SK-N-SH (cell line): Measurements from ENCODE around the gene BRINP2. TPM values are rescaled to one million over a fixed set of nuclear protein-coding genes. Genes with fewer than 3 reads are reported as not detected.

Experiments used
- CTCF ChIA-PET: fragments of 300-600, 350-600 bp; formaldehyde crosslinking; extraction: SDS; loops from one replicate; lab custom pipeline; 2021; lab: Yijun Ruan, JAX
- POLR2A ChIA-PET: fragments of 350-600 bp; sonication (Branson Sonifier 250); formaldehyde crosslinking; extraction: SDS; loops from one replicate; lab custom pipeline; 2020; ENCODE audit warnings: antibody characterized with exemption, inconsistent platforms; lab: Yijun Ruan, JAX
- DNase-seq: peaks from one replicate; pipeline ENCODE4 v3.0.0; 2012
- H2AFZ ChIP-seq: fragments of 200-600 bp; sonication (generic); 2 replicates; pipeline ENCODE4 v1.8.1; 2016; ENCODE audit warnings: antibody characterized with exemption, mild to moderate bottlenecking, low read depth
- H3F3A ChIP-seq: fragments of 200-600 bp; sonication (generic); replicated peaks from 2 replicates; pipeline ENCODE3; 2016; ENCODE audit warnings: antibody characterized with exemption, mild to moderate bottlenecking; ENCODE audit not compliant: insufficient read depth
- H3K27ac ChIP-seq, 2 experiments: fragments of 200-500 bp in 1 of 2; fragments of 200-600 bp in 1 of 2; sonication (Bioruptor generic) in 1 of 2; sonication (generic), shearing (Covaris generic) in 1 of 2; 2 replicates each; pipeline versions ENCODE4 v1.5.1 to v1.6.1; 2014 to 2016; ENCODE audit warnings: low read depth in 2 of 2, inconsistent platforms in 1 of 2, low read length in 1 of 2, mild to moderate bottlenecking in 1 of 2, mixed read lengths in 1 of 2
- H3K27me3 ChIP-seq: fragments of 200-600 bp; sonication (generic), shearing (Covaris generic); 2 replicates; pipeline ENCODE4 v1.6.1; 2016; ENCODE audit warnings: mixed run types; ENCODE audit not compliant: insufficient read depth
- H3K36me3 ChIP-seq, 2 experiments: fragments of 200-500 bp in 1 of 2; fragments of 200-600 bp in 1 of 2; sonication (Bioruptor generic) in 1 of 2; sonication (generic) in 1 of 2; replicated peaks in 1 of 2; 2 replicates each; pipeline versions ENCODE3 to v1.5.1; 2014 to 2016; ENCODE audit warnings: low read length in 1 of 2, mild to moderate bottlenecking in 1 of 2; ENCODE audit not compliant: insufficient read depth in 2 of 2, control insufficient read depth in 1 of 2
- H3K4me1 ChIP-seq, 2 experiments: fragments of 200-500 bp in 1 of 2; fragments of 200-600 bp in 1 of 2; sonication (Bioruptor generic) in 1 of 2; sonication (generic), shearing (Covaris generic) in 1 of 2; 2 replicates each; pipeline versions ENCODE4 v1.5.1 to v1.6.1; 2014 to 2016; ENCODE audit warnings: low read depth in 1 of 2, low read length in 1 of 2, mixed run types in 1 of 2; ENCODE audit not compliant: insufficient read depth in 2 of 2, control insufficient read depth in 1 of 2
- H3K4me2 ChIP-seq: fragments of 200-600 bp; sonication (generic), shearing (Covaris generic); 2 replicates; pipeline ENCODE4 v1.6.1; 2017; ENCODE audit warnings: mixed run types
- H3K4me3 ChIP-seq, 2 experiments: fragments of 200-500 bp in 1 of 2; fragments of 200-600 bp in 1 of 2; sonication (Bioruptor generic) in 1 of 2; sonication (generic), shearing (Covaris generic) in 1 of 2; 2 replicates each; pipeline versions ENCODE4 v1.5.1 to v1.8.1; 2014 to 2016; ENCODE audit warnings: low read depth in 2 of 2, inconsistent platforms in 1 of 2, low read length in 1 of 2, mild to moderate bottlenecking in 1 of 2, mixed read lengths in 1 of 2, moderate library complexity in 1 of 2
- H3K79me2 ChIP-seq: fragments of 200-600 bp; sonication (generic); 2 replicates; pipeline ENCODE4 v1.8.1; 2017; ENCODE audit warnings: mild to moderate bottlenecking; ENCODE audit not compliant: insufficient read depth
- H3K9ac ChIP-seq: fragments of 200-600 bp; sonication (generic); 2 replicates; pipeline ENCODE4 v1.6.1; 2017; ENCODE audit warnings: mixed run types
- H3K9me2 ChIP-seq: fragments of 200-600 bp; sonication (generic); 2 replicates; pipeline ENCODE4 v1.6.1; 2017; ENCODE audit warnings: mixed run types
- H3K9me3 ChIP-seq: fragments of 200-600 bp; sonication (generic); 2 replicates; pipeline ENCODE4 v1.6.1; 2017; ENCODE audit warnings: mixed run types, mild to moderate bottlenecking, moderate library complexity
- H4K20me1 ChIP-seq: fragments of 200-600 bp; sonication (generic); 2 replicates; pipeline ENCODE4 v1.6.1; 2017; ENCODE audit warnings: mild to moderate bottlenecking, mixed run types; ENCODE audit not compliant: insufficient read depth
- CHD2 ChIP-seq: fragments of 150-350 bp; IDR thresholded peaks from 2 replicates; pipeline ENCODE4 v1.6.1; 2018; ENCODE audit warnings: low read length; ENCODE audit not compliant: partially characterized antibody
- ELF1 ChIP-seq: IDR thresholded peaks from 2 replicates; pipeline ENCODE4 v1.4.0; 2012
- FOXJ3 ChIP-seq: sonication (generic); formaldehyde crosslinking; IDR thresholded peaks from 2 replicates; pipeline ENCODE4 v1.5.1; 2020; ENCODE audit warnings: mild to moderate bottlenecking, missing genetic modification reagents
- NFIC ChIP-seq: IDR thresholded peaks from 2 replicates; pipeline ENCODE4 v1.4.0; 2012; ENCODE audit warnings: borderline replicate concordance
- RFX5 ChIP-seq: IDR thresholded peaks from 2 replicates; pipeline ENCODE4 v1.6.1; 2012; ENCODE audit warnings: mild to moderate bottlenecking, improper control_type of control experiment, low read length
- SMC3 ChIP-seq: IDR thresholded peaks from 2 replicates; pipeline ENCODE4 v1.6.1; 2012; ENCODE audit warnings: low read depth, low read length, improper control_type of control experiment
- TAF1 ChIP-seq: IDR thresholded peaks from 2 replicates; pipeline ENCODE4 v1.6.1; 2012; ENCODE audit warnings: low read depth, mild to moderate bottlenecking, low read length, moderate library complexity, borderline replicate concordance
- TCF12 ChIP-seq: IDR thresholded peaks from 2 replicates; pipeline ENCODE4 v1.4.0; 2012
- YY1 ChIP-seq: IDR thresholded peaks from 2 replicates; pipeline ENCODE4 v1.4.0; 2012; ENCODE audit warnings: low read depth, mild to moderate bottlenecking
- WGBS: methylation state at CpG from one replicate; pipeline ENCODE4 v1.1.6; 2017; ENCODE audit warnings: low lambda C conversion rate; 5-methylcytosine and 5-hydroxymethylcytosine counted together
- polyA plus RNA-seq, 3 experiments: library from polyadenylated mRNA; depleted of rRNA; stranded (reverse); fragments of >200 nt; gene quantifications; 2 replicates each; pipeline ENCODE4 v1.2.3, GENCODE V29; 2012
- TF ChIP-seq, protein P1 (sequence below): fragments of 150-350 bp; IDR thresholded peaks from 2 replicates; pipeline ENCODE4 v1.6.1; 2016; ENCODE audit warnings: mild to moderate bottlenecking, low read depth, low read length

The BRINP2 gene, protein sequence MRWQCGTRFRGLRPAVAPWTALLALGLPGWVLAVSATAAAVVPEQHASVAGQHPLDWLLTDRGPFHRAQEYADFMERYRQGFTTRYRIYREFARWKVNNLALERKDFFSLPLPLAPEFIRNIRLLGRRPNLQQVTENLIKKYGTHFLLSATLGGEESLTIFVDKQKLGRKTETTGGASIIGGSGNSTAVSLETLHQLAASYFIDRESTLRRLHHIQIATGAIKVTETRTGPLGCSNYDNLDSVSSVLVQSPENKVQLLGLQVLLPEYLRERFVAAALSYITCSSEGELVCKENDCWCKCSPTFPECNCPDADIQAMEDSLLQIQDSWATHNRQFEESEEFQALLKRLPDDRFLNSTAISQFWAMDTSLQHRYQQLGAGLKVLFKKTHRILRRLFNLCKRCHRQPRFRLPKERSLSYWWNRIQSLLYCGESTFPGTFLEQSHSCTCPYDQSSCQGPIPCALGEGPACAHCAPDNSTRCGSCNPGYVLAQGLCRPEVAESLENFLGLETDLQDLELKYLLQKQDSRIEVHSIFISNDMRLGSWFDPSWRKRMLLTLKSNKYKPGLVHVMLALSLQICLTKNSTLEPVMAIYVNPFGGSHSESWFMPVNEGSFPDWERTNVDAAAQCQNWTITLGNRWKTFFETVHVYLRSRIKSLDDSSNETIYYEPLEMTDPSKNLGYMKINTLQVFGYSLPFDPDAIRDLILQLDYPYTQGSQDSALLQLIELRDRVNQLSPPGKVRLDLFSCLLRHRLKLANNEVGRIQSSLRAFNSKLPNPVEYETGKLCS
- 0.12 and 0.62 TPM in 2 replicates for polyA plus RNA-seq (2012; rRNA removed)
- 0.26 and 0.51 TPM in 2 replicates for polyA plus RNA-seq (2012; cell fraction: cytosol; rRNA removed)
- 0.50 and 0.55 TPM in 2 replicates for polyA plus RNA-seq (2012; cell fraction: nucleus; rRNA removed)

DNA sequence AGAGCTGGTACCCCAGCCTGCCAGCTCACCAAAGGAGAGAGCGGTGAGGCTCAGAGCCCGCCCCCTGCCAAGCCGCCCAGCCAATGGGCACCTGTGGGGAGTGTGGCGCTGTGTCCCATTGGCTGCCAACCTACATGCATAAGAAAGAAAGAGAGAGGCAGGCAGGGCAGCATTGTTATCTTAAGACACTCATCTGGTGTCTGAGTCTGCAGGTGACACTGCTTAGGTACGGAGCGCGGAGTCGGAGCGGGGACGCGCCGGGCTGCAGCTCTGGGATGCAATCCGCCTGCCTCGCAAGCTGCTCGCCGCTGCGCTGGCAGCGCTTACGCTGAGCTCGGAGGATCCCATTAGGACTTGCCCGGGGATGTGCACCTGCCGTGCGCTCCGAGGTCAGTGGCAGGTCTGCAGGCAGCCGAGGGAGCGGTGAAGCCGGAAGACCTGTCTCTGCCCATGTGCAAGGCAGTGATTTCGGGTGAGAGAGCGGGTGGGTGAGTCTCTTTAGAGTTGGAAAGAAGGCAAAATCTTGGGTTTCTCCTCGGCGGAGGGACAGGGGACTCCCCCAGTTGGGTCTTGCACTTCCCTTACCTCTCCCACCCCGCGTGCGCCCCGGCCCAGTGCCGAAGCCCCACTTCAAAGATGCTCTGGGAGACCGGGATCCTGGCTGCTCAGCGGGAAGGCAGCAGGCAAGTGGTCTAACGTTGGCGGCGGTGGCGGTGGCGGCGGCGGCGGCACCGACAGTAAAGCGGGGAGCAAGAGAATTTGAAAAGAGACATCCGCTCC lies at the start of gene BRINP2:
Gene BRINP2, plus strand, starts transcription at position 203 of the 780 bp plus-strand sequence. CDS start 58,919 bp downstream, outside the sequence.
- H3K27ac ChIP-seq: peak within 1 kb of the TSS in 1 of 2 experiments; percentile 78; a peak in 2 of 4 replicates
- H3K9ac ChIP-seq: no peak within 1 kb of the TSS
- H2AFZ ChIP-seq: 0 out of 2 replicates have a peak within 1 kb of the TSS, but pooled peaks have one; percentile 18
- no peaks in the 10 kb centered on the region for H3K36me3 ChIP-seq
- ChIA-PET CTCF (interaction anchor here (0.6 to 4.6 kb wide), 4 partner anchors 11 to 273 kb away, joined by 3 to 47 read pairs (median 11); no protein-coding TSS in a partner anchor), POLR2A (no interaction called here)
- H3F3A ChIP-seq: no peaks in the 10 kb centered on the region
- H3K79me2 ChIP-seq: no peaks in the 10 kb centered on the region
- no peaks in the 10 kb centered on the region for H4K20me1 ChIP-seq
- WGBS: 7% methylated on average over 30 of the region's 49 CpGs
- H3K9me2 ChIP-seq: no peaks in the 10 kb centered on the region
- DNase-seq: peak; percentile 91
- H3K9me3 ChIP-seq: no peaks in the 10 kb centered on the region
- H3K4me3 ChIP-seq: peak within 1 kb of the TSS; percentile 57 to 69
- H3K4me1 ChIP-seq: peaks cover 0 to 14% of the 10 kb centered on the region in 2 experiments; a peak in 2 of 4 replicates
- peak within 1 kb of the TSS; percentile 80 for H3K4me2 ChIP-seq
- TF ChIP-seq, protein P1, sequence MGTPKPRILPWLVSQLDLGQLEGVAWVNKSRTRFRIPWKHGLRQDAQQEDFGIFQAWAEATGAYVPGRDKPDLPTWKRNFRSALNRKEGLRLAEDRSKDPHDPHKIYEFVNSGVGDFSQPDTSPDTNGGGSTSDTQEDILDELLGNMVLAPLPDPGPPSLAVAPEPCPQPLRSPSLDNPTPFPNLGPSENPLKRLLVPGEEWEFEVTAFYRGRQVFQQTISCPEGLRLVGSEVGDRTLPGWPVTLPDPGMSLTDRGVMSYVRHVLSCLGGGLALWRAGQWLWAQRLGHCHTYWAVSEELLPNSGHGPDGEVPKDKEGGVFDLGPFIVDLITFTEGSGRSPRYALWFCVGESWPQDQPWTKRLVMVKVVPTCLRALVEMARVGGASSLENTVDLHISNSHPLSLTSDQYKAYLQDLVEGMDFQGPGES: peak; percentile 59
- TF ChIP-seq FOXJ3 (CRISPR knock-in tag) (no peak), CHD2 (peak; percentile 10), RFX5 (0 out of 2 replicates have a peak, but pooled peaks have one; percentile 49)
- peaks cover 18% of the 10 kb centered on the region for H3K27me3 ChIP-seq

DNA sequence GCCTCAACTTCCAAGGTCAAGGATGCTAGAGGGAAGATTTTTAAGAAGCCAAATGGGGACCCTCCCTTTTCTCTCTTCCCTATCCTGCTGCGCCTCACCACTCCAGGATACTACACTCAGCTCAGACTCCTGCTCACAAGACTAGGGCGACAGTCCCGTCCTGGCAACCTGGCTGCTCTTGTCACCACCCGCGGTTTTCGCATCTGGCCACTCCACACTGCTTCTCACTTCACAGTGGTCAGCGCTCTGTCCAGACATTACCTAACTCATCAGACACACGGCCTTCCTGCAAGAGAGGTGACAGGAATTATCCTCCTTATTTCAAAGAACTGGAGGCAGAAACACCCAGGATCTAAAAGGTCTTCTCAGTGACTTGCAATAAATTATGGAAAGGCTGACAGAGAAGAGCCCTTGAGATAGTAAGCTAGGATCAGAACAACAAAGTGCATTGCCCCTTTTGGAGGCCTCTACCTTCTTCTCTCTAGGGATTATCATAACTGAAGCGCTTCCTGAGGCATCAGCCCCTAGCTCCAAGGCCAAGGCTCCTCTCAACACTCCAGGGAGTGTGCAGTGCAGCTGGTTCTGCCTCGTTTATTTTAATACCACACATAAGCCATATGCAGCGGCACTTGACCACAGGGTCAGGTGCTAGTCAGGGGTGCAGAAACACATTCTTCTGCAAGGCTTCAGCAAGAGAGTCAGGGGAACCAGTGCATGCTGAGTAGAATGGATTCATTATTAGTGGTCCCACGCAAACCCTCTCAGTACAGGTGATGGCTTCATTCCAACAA lies 48.1 kb upstream of the BRINP2 start:
- Histone ChIP-seq H3K4me3 (no peak overlapping the region), H2AFZ (no peak overlapping the region), H3K4me1 (peaks cover 0 to 10% of the 10 kb centered on the region in 2 experiments; a peak in 1 of 4 replicates), H3K9me3 (no peaks in the 10 kb centered on the region), H3K79me2 (no peaks in the 10 kb centered on the region), H3F3A (no peaks in the 10 kb centered on the region), H4K20me1 (no peaks in the 10 kb centered on the region), H3K9me2 (no peaks in the 10 kb centered on the region), H3K27ac (no peak overlapping the region), H3K4me2 (no peak overlapping the region), H3K36me3 (no peaks in the 10 kb centered on the region), H3K27me3 (no peaks in the 10 kb centered on the region), H3K9ac (no peak overlapping the region)
- TF ChIP-seq TCF12 (no peak), ELF1 (no peak), NFIC (no peak), FOXJ3 (CRISPR knock-in tag) (no peak), YY1 (no peak), TAF1 (no peak), SMC3 (no peak)
- no peak for DNase-seq
- ChIA-PET CTCF (interaction anchor here (0.7 kb wide), 1 partner anchor 233 kb away, joined by 3 read pairs; no protein-coding TSS in a partner anchor), POLR2A (no interaction called here)
- WGBS: 36% methylated on average over 12 of the region's 12 CpGs
